A549 (cell line): ENCODE data around the gene PARD6G. TPM values are rescaled to one million over a fixed set of nuclear protein-coding genes. Genes with fewer than 3 reads are reported as not detected.

ENCODE experiments used
- ATAC-seq, 2 experiments: fragments of 200-7000 bp in 1 of 2; fragments of >200 bp in 1 of 2; cut with Nextera tagmentation in 1 of 2; cut with Tn5 transposase in 1 of 2; 3 replicates each; pipeline versions ENCODE4 v1.8.0 to v1.9.1; 2018 to 2020; ENCODE audit warnings: mild to moderate bottlenecking in 1 of 2, moderate library complexity in 1 of 2
- CTCF ChIA-PET: fragments of 300-600 bp; sonication (Branson Sonifier 250); formaldehyde crosslinking; extraction: SDS; loops from one replicate; lab custom pipeline; 2021; ENCODE audit warnings: antibody characterized with exemption, inconsistent platforms; lab: Yijun Ruan, JAX
- POLR2A ChIA-PET: fragments of 350-600 bp; formaldehyde crosslinking; extraction: SDS; loops from one replicate; lab custom pipeline; 2021; ENCODE audit warnings: antibody characterized with exemption, inconsistent platforms; lab: Yijun Ruan, JAX
- DNase-seq, 2 experiments: peaks; one replicate each; pipeline versions ENCODE4 v3.0.0 to v3.0.0-alpha.2; 2011 to 2016; ENCODE audit warnings: low read depth in 1 of 2, low spot score in 1 of 2
- FAIRE-seq: peaks from 2 replicates; lab custom pipeline; 2011; peaks lifted over from hg19 to GRCh38; lab: Jason Lieb, UNC
- H3K27ac ChIP-seq, 2 experiments: fragments of >200 bp; sonication (Bioruptor Twin); formaldehyde crosslinking; 3 replicates each; pipeline ENCODE4 v1.5.1; 2016 to 2017
- H3K4me1 ChIP-seq: fragments of >200 bp; sonication (Bioruptor Twin); formaldehyde crosslinking; 3 replicates; pipeline ENCODE4 v1.6.1; 2016
- H3K4me2 ChIP-seq: fragments of >200 bp; sonication (Bioruptor Twin); formaldehyde crosslinking; 3 replicates; pipeline ENCODE4 v1.6.1; 2016
- H3K4me3 ChIP-seq: fragments of >200 bp; sonication (Bioruptor Twin); formaldehyde crosslinking; 3 replicates; pipeline ENCODE4 v1.5.1; 2016
- H3K9me3 ChIP-seq: fragments of >200 bp; sonication (Bioruptor Twin); formaldehyde crosslinking; 3 replicates; pipeline ENCODE4 v1.6.1; 2016
- BHLHE40 ChIP-seq: IDR thresholded peaks from 2 replicates; pipeline ENCODE4 v1.6.1; 2012; ENCODE audit warnings: low read depth, low read length, inconsistent platforms
- CBX2 ChIP-seq: fragments of 200-600 bp; sonication (generic); IDR thresholded peaks from 2 replicates; pipeline ENCODE4 v1.6.1; 2016; ENCODE audit warnings: low read depth, mild to moderate bottlenecking, borderline replicate concordance
- CBX8 ChIP-seq: fragments of 200-600 bp; sonication (generic); IDR thresholded peaks from 2 replicates; pipeline ENCODE4 v1.6.1; 2016
- CEBPB ChIP-seq, 2 experiments: fragments of >200 bp in 1 of 2; sonication (Bioruptor Twin) in 1 of 2; formaldehyde crosslinking in 1 of 2; IDR thresholded peaks; 2 replicates each; pipeline ENCODE4 v1.6.1; 2012 to 2016
- CHD4 ChIP-seq: fragments of 200-600 bp; sonication (generic); IDR thresholded peaks from 2 replicates; pipeline ENCODE4 v1.6.1; 2016; ENCODE audit warnings: antibody characterized with exemption, mild to moderate bottlenecking, borderline replicate concordance
- EHF ChIP-seq: fragments of 250-450 bp; sonication (Bioruptor Pico); IDR thresholded peaks from 2 replicates; pipeline ENCODE4 v1.5.0; 2020; ENCODE audit warnings: mild to moderate bottlenecking
- FOSL2 ChIP-seq, 2 experiments: fragments of 450-650 bp in 1 of 2; fragments of >200 bp in 1 of 2; sonication (Bioruptor Twin) in 1 of 2; formaldehyde crosslinking; IDR thresholded peaks; 2 replicates each; pipeline versions ENCODE4 v1.5.0 to v1.6.1; 2016 to 2020; ENCODE audit warnings: mild to moderate bottlenecking in 1 of 2, moderate library complexity in 1 of 2
- FOXS1 ChIP-seq: fragments of 250-450 bp; sonication (Bioruptor Pico); IDR thresholded peaks from 2 replicates; pipeline ENCODE4 v1.5.0; 2020; ENCODE audit warnings: mild to moderate bottlenecking, moderate library complexity
- GATA3 ChIP-seq: IDR thresholded peaks from 2 replicates; pipeline ENCODE4 v1.6.1; 2012; ENCODE audit warnings: borderline replicate concordance
- KDM1A ChIP-seq: fragments of 200-600 bp; sonication (generic); IDR thresholded peaks from 2 replicates; pipeline ENCODE4 v1.6.1; 2016; ENCODE audit warnings: low read depth, mild to moderate bottlenecking
- NFE2L2 ChIP-seq: fragments of 150-350 bp; conservative IDR thresholded peaks from 2 replicates; pipeline ENCODE4 v1.6.1; 2014; ENCODE audit warnings: low read length
- NR3C1 ChIP-seq: fragments of >200 bp; sonication (Bioruptor Twin); formaldehyde crosslinking; IDR thresholded peaks from 3 replicates; pipeline ENCODE4 v1.6.1; 2017
- SREBF2 ChIP-seq: fragments of 450-650 bp; IDR thresholded peaks from 2 replicates; pipeline ENCODE4 v1.6.1; 2014; ENCODE audit warnings: mild to moderate bottlenecking, moderate library complexity
- TFCP2L1 ChIP-seq: fragments of 250-450 bp; sonication (Bioruptor Pico); IDR thresholded peaks from 2 replicates; pipeline ENCODE4 v1.5.0; 2021; ENCODE audit warnings: mild to moderate bottlenecking
- ZNF302 ChIP-seq: fragments of 250-450 bp; sonication (Bioruptor Pico); IDR thresholded peaks from 2 replicates; pipeline ENCODE4 v1.9.0; 2021; ENCODE audit warnings: inconsistent platforms, mild to moderate bottlenecking, moderate library complexity
- ZSCAN20 ChIP-seq: fragments of 250-450 bp; sonication (Bioruptor Pico); IDR thresholded peaks from 2 replicates; pipeline ENCODE4 v1.8.0; 2022; ENCODE audit warnings: mild to moderate bottlenecking, moderate library complexity
- WGBS: methylation state at CpG from one replicate; pipeline ENCODE4 v1.1.6; 2017; ENCODE audit errors: missing lambda C conversion rate; 5-methylcytosine and 5-hydroxymethylcytosine counted together
- polyA plus RNA-seq, 4 experiments: library from polyadenylated mRNA; depleted of rRNA in 3 of 4; stranded (reverse); fragments of >200 nt; fragmentation: RNase III in 1 of 4; extraction: RNeasy Plus Mini Kit Qiagen cat#74134 plus additional on column Dnase treatment in 1 of 4; gene quantifications; 2 replicates in 3 of 4; 3 replicates in 1 of 4; pipeline ENCODE4 v1.2.3, GENCODE V29; 2011 to 2017
- TF ChIP-seq, protein P1 (sequence below): fragments of 150-350 bp; IDR thresholded peaks from 2 replicates; pipeline ENCODE4 v1.6.1; 2014; ENCODE audit warnings: low read depth, mild to moderate bottlenecking, low read length
- TF ChIP-seq, protein P2 (sequence below): fragments of 200-600 bp; sonication (generic); IDR thresholded peaks from 2 replicates; pipeline ENCODE4 v1.6.1; 2016; ENCODE audit warnings: antibody characterized with exemption, mild to moderate bottlenecking, moderate library complexity
- TF ChIP-seq, protein P3 (sequence below): fragments of >200 bp; sonication (Bioruptor Twin); formaldehyde crosslinking; IDR thresholded peaks from 3 replicates; pipeline ENCODE4 v1.5.1; 2016
- TF ChIP-seq, protein P4 (sequence below): fragments of >200 bp; sonication (Bioruptor Twin); formaldehyde crosslinking; IDR thresholded peaks from 3 replicates; pipeline ENCODE4 v1.6.1; 2016
- TF ChIP-seq, protein P5 (sequence below): fragments of >200 bp; sonication (Bioruptor Twin); formaldehyde crosslinking; IDR thresholded peaks from 2 replicates; pipeline ENCODE4 v1.6.1; 2016
- TF ChIP-seq, protein P6 (sequence below): IDR thresholded peaks from 2 replicates; pipeline ENCODE4 v1.6.1; 2012
- TF ChIP-seq, protein P7 (sequence below): IDR thresholded peaks from 2 replicates; pipeline ENCODE4 v1.6.1; 2012; ENCODE audit warnings: low read depth, borderline replicate concordance
- TF ChIP-seq, protein P8 (sequence below): IDR thresholded peaks from 2 replicates; pipeline ENCODE4 v1.6.1; 2012

Gene PARD6G
- polyA plus RNA-seq, 2 of the 4 experiments (the other 2 are of a cell fraction) = 1.6 to 2.3 TPM

DNA sequence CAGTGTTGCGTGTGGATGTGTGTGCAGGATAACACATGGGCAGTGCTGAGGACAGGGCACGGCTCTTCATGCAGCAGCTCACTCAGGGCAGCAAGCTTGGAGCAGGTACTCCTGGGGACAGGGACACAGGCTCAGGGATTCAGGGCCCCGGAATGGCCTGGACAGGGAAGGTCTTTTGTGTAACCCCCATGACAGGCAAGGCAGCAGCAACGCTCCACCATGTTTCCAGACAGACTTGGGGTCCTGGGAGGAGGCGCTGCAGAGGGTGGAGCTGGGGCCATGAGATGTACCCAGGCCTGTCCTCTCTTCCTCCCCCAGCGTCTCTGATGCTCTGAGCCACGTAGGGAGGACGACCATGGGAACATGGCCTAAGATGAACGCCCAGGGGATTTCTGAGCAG lies 80.0 kb downstream of the PARD6G start:
- no peak overlapping the region for H3K4me3 ChIP-seq
- no peak for ATAC-seq
- no peaks in the 10 kb centered on the region for H3K9me3 ChIP-seq
- no peak overlapping the region for H3K4me2 ChIP-seq
- no peak overlapping the region for H3K27ac ChIP-seq
- FAIRE-seq = no peak
- TF ChIP-seq NR3C1 = no peak
- TF ChIP-seq EHF (CRISPR knock-in tag) = no peak
- no peak for TF ChIP-seq KDM1A
- no peak for TF ChIP-seq ZNF302 (CRISPR knock-in tag)
- no peak for TF ChIP-seq ZSCAN20 (CRISPR knock-in tag)
- no peak for TF ChIP-seq TFCP2L1 (CRISPR knock-in tag)
- TF ChIP-seq, protein P1, sequence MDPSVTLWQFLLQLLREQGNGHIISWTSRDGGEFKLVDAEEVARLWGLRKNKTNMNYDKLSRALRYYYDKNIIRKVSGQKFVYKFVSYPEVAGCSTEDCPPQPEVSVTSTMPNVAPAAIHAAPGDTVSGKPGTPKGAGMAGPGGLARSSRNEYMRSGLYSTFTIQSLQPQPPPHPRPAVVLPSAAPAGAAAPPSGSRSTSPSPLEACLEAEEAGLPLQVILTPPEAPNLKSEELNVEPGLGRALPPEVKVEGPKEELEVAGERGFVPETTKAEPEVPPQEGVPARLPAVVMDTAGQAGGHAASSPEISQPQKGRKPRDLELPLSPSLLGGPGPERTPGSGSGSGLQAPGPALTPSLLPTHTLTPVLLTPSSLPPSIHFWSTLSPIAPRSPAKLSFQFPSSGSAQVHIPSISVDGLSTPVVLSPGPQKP = no peak
- TF ChIP-seq NFE2L2 = no peak
- TF ChIP-seq CBX2 = no peak
- no peak for TF ChIP-seq CBX8
- TF ChIP-seq, protein P2, sequence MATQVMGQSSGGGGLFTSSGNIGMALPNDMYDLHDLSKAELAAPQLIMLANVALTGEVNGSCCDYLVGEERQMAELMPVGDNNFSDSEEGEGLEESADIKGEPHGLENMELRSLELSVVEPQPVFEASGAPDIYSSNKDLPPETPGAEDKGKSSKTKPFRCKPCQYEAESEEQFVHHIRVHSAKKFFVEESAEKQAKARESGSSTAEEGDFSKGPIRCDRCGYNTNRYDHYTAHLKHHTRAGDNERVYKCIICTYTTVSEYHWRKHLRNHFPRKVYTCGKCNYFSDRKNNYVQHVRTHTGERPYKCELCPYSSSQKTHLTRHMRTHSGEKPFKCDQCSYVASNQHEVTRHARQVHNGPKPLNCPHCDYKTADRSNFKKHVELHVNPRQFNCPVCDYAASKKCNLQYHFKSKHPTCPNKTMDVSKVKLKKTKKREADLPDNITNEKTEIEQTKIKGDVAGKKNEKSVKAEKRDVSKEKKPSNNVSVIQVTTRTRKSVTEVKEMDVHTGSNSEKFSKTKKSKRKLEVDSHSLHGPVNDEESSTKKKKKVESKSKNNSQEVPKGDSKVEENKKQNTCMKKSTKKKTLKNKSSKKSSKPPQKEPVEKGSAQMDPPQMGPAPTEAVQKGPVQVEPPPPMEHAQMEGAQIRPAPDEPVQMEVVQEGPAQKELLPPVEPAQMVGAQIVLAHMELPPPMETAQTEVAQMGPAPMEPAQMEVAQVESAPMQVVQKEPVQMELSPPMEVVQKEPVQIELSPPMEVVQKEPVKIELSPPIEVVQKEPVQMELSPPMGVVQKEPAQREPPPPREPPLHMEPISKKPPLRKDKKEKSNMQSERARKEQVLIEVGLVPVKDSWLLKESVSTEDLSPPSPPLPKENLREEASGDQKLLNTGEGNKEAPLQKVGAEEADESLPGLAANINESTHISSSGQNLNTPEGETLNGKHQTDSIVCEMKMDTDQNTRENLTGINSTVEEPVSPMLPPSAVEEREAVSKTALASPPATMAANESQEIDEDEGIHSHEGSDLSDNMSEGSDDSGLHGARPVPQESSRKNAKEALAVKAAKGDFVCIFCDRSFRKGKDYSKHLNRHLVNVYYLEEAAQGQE = no peak
- TF ChIP-seq, protein P3, sequence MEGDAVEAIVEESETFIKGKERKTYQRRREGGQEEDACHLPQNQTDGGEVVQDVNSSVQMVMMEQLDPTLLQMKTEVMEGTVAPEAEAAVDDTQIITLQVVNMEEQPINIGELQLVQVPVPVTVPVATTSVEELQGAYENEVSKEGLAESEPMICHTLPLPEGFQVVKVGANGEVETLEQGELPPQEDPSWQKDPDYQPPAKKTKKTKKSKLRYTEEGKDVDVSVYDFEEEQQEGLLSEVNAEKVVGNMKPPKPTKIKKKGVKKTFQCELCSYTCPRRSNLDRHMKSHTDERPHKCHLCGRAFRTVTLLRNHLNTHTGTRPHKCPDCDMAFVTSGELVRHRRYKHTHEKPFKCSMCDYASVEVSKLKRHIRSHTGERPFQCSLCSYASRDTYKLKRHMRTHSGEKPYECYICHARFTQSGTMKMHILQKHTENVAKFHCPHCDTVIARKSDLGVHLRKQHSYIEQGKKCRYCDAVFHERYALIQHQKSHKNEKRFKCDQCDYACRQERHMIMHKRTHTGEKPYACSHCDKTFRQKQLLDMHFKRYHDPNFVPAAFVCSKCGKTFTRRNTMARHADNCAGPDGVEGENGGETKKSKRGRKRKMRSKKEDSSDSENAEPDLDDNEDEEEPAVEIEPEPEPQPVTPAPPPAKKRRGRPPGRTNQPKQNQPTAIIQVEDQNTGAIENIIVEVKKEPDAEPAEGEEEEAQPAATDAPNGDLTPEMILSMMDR = no peak
- TF ChIP-seq, protein P4, sequence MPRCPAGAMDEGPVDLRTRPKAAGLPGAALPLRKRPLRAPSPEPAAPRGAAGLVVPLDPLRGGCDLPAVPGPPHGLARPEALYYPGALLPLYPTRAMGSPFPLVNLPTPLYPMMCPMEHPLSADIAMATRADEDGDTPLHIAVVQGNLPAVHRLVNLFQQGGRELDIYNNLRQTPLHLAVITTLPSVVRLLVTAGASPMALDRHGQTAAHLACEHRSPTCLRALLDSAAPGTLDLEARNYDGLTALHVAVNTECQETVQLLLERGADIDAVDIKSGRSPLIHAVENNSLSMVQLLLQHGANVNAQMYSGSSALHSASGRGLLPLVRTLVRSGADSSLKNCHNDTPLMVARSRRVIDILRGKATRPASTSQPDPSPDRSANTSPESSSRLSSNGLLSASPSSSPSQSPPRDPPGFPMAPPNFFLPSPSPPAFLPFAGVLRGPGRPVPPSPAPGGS = no peak
- TF ChIP-seq CHD4 = no peak
- TF ChIP-seq SREBF2 = no peak
- TF ChIP-seq, protein P5, sequence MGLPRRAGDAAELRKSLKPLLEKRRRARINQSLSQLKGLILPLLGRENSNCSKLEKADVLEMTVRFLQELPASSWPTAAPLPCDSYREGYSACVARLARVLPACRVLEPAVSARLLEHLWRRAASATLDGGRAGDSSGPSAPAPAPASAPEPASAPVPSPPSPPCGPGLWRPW = no peak
- TF ChIP-seq, all 56 proteins: peak for 0
- CTCF ChIA-PET = interaction anchor here (1.1 kb wide), 1 partner anchor 10 kb away, joined by 4 read pairs; no protein-coding TSS in a partner anchor
- 56% methylated on average over 4 of the region's 9 CpGs for WGBS
- POLR2A ChIA-PET = no interaction called here
- no peaks in the 10 kb centered on the region for H3K4me1 ChIP-seq
- no peak for DNase-seq

DNA sequence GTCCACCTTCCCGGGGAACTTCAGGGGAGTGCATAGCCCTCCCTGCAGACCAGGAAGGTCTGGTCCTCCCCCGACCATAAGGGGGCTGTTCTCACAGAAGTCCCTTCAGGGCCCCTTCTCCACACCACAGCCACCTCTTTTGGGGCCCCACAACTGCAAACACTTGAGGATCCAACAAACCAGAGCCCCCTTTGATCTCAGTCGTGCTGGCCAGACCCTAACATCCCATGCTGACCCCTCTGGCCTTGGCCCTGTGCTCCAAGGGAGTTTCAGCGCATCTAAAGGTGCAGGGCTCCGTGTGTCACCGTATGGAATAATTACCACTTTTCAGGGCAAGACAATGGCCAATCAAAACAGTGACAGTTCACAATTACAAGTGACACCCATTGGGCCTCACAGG lies 80.6 kb downstream of the PARD6G start:
- no peak for FAIRE-seq
- CTCF ChIA-PET = interaction anchor here (1.1 kb wide), 1 partner anchor 9 kb away, joined by 4 read pairs; no protein-coding TSS in a partner anchor
- TF ChIP-seq FOXS1 (no peak), GATA3 (no peak), FOSL2 (IDR thresholded peaks at IDR 0.05) (no peak), FOSL2 (CRISPR knock-in tag; IDR thresholded peaks at IDR 0.05) (no peak), NFE2L2 (no peak), CEBPB (IDR thresholded peaks at IDR 0.05) (no peak), BHLHE40 (no peak), TFCP2L1 (CRISPR knock-in tag) (no peak)
- TF ChIP-seq, protein P6, sequence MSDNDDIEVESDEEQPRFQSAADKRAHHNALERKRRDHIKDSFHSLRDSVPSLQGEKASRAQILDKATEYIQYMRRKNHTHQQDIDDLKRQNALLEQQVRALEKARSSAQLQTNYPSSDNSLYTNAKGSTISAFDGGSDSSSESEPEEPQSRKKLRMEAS = no peak
- TF ChIP-seq, protein P7, sequence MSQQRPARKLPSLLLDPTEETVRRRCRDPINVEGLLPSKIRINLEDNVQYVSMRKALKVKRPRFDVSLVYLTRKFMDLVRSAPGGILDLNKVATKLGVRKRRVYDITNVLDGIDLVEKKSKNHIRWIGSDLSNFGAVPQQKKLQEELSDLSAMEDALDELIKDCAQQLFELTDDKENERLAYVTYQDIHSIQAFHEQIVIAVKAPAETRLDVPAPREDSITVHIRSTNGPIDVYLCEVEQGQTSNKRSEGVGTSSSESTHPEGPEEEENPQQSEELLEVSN = no peak
- TF ChIP-seq, protein P8, sequence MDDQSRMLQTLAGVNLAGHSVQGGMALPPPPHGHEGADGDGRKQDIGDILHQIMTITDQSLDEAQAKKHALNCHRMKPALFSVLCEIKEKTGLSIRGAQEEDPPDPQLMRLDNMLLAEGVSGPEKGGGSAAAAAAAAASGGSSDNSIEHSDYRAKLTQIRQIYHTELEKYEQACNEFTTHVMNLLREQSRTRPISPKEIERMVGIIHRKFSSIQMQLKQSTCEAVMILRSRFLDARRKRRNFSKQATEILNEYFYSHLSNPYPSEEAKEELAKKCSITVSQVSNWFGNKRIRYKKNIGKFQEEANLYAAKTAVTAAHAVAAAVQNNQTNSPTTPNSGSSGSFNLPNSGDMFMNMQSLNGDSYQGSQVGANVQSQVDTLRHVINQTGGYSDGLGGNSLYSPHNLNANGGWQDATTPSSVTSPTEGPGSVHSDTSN = no peak

More for the DNA sequence above, 80.6 kb downstream of the PARD6G start:
- POLR2A ChIA-PET = no interaction called here
- Histone ChIP-seq H3K4me1 (no peaks in the 10 kb centered on the region), H3K4me3 (no peak overlapping the region), H3K9me3 (no peaks in the 10 kb centered on the region), H3K27ac (no peak overlapping the region), H3K4me2 (no peak overlapping the region)
- WGBS = 61% methylated on average over 4 of the region's 6 CpGs
- DNase-seq (no peak), ATAC-seq (no peak)
